HG03575 (cell line): ENCODE results near the gene CTPS1.

Experiments used
- ATAC-seq: cut with Tn5 transposase; IDR thresholded peaks from one replicate; pipeline ENCODE4 v1.9.1; 2021; ENCODE audit not compliant: unreplicated experiment, insufficient number of reproducible peaks, low FRiP score; ENCODE audit errors: extremely low read depth

The CTPS1 gene

GRCh38 chr1:40986328-40986783 is 6.9 kb downstream of the CTPS1 start:
- ATAC-seq: no peak

- no peak for ATAC-seq
Observed at GRCh38 chr1:40986956-40987355, 7.5 kb downstream of the CTPS1 start.

- no peak for ATAC-seq
Observed at GRCh38 chr1:40987439-40988276, 8.2 kb downstream of the CTPS1 start.

GRCh38 chr1:40988280-40988679 is 8.8 kb downstream of the CTPS1 start:
- no peak for ATAC-seq

GRCh38 chr1:40989066-40989465 is 9.6 kb downstream of the CTPS1 start:
- ATAC-seq: no peak

GRCh38 chr1:40997096-40997495 is 17.6 kb downstream of the CTPS1 start:
- ATAC-seq: no peak

GRCh38 chr1:40998668-40999067 is 19.2 kb downstream of the CTPS1 start:
- ATAC-seq: no peak

GRCh38 chr1:41003127-41003639 is 23.7 kb downstream of the CTPS1 start:
- no peak for ATAC-seq

GRCh38 chr1:41003640-41004220 is 24.2 kb downstream of the CTPS1 start:
- peak; percentile 69 for ATAC-seq

- ATAC-seq: no peak
Observed at GRCh38 chr1:41005876-41006275, 26.4 kb downstream of the CTPS1 start.

- ATAC-seq: no peak
Observed at GRCh38 chr1:41006942-41007865, 27.7 kb downstream of the CTPS1 start.

- ATAC-seq: no peak
Observed at GRCh38 chr1:41009466-41009865, 30.0 kb downstream of the CTPS1 start.

GRCh38 chr1:41010345-41010744 is 30.8 kb downstream of the CTPS1 start:
- no peak for ATAC-seq

GRCh38 chr1:41013024-41013423 is 33.5 kb downstream of the CTPS1 start:
- no peak for ATAC-seq

GRCh38 chr1:41013796-41014195 is 34.3 kb downstream of the CTPS1 start:
- no peak for ATAC-seq

- no peak for ATAC-seq
Observed at GRCh38 chr1:41014871-41015270, 35.4 kb downstream of the CTPS1 start.

- ATAC-seq: no peak
Observed at GRCh38 chr1:41015281-41015896, 35.9 kb downstream of the CTPS1 start.

GRCh38 chr1:41015897-41016470 is 36.5 kb downstream of the CTPS1 start:
- ATAC-seq: no peak
